Pancreas (tissue), 10 donors: Measurements from ENCODE around the gene DGKI. TPM values are rescaled to one million over a fixed set of nuclear protein-coding genes. Genes with fewer than 3 reads are reported as not detected.

ENCODE experiments used
- ATAC-seq, 4 donors: fragments of 200-7000 bp; cut with Tn5 transposase; one replicate each; pipeline versions ENCODE4 v1.8.0 to v1.9.1; 2020; ENCODE audit warnings: mild to moderate bottlenecking in 4 of 4, moderate library complexity in 4 of 4
- DNase-seq, 6 donors: peaks; one replicate each; pipeline ENCODE4 v3.0.0-alpha.2; 2020
- FAIRE-seq: peaks from 2 replicates; lab custom pipeline; 2012; peaks lifted over from hg19 to GRCh38; lab: Jason Lieb, UNC
- H3K27ac ChIP-seq, 4 donors: fragments of 200-600 bp; sonication (generic); 1 replicate in 3 of 4; 2 replicates in 1 of 4; pipeline versions ENCODE4 v1.5.0 to v1.8.0; 2020
- H3K27me3 ChIP-seq, 4 donors: fragments of 200-600 bp; one replicate each; pipeline ENCODE4 v1.8.0; 2021
- H3K36me3 ChIP-seq, 3 donors: fragments of 200-600 bp; sonication (generic) in 1 of 3; one replicate each; pipeline versions ENCODE4 v1.5.0 to v1.8.0; 2020 to 2021
- H3K4me1 ChIP-seq, 3 donors: fragments of 200-600 bp; one replicate each; pipeline ENCODE4 v1.8.0; 2021
- H3K4me3 ChIP-seq, 4 donors: fragments of 200-600 bp; sonication (generic) in 2 of 4; one replicate each; pipeline versions ENCODE4 v1.5.0 to v1.8.0; 2020 to 2021
- H3K9me3 ChIP-seq, 4 donors: fragments of 200-600 bp; one replicate each; pipeline ENCODE4 v1.8.0; 2021
- WGBS, 2 donors: extraction: QIAGEN DNeasy Blood & Tissue Kit; methylation state at CpG; one replicate each; pipeline ENCODE4 v1.1.7; 2013; 5-methylcytosine and 5-hydroxymethylcytosine counted together
- intact Hi-C, 3 donors: fragments of 100-400 bp; cut with DNase I; formaldehyde crosslinking; loops; one replicate each; pipeline versions ENCODE4 v1.11.1 to v1.14.2; 2022
- polyA plus RNA-seq, 2 donors: library from polyadenylated mRNA; stranded (reverse); fragments of 200-250 nt; gene quantifications; one replicate each; pipeline ENCODE4 v1.2.3, GENCODE V29; 2013
- total RNA-seq, 6 donors: library from RNA; stranded (reverse); fragmentation: NEBNext Ultra II Directional in 4 of 6; extraction: Animal tissue kit (Norgen Biotek cat#: 25700) in 4 of 6; gene quantifications; one replicate each; pipeline versions ENCODE4 v1.2.1 to v1.2.4, GENCODE V29; 2021 to 2023
- TF ChIP-seq, protein P1 (sequence below), 4 donors: fragments of 200-600 bp; sonication (generic) in 3 of 4; IDR thresholded peaks; one replicate each; pipeline versions ENCODE4 v1.5.0 to v1.8.0; 2021; ENCODE audit warnings: antibody characterized with exemption in 4 of 4
- donor health status: healthy with polysubstance abuse.
- donor health status: DM: no; HTN: no; CAD: no; lungs with moderate emphysema.
- donor health status: DM: no; HTN: no; CAD: no.
- donor health status: control.
- donor health status: control.
- donor health status: Bipolar disorder and iron deficiency.
- donor health status: DM: yes; HTN: yes; CAD: no.
- donor health status: DM: no; HTN: no; CAD: no.
- donor health status: DM: no; HTN: no; CAD: no.
- donor health status: DM: yes; HTN: yes; CAD: no.

Gene DGKI
- total and polyA plus RNA-seq, 8 donors: 0.04 to 0.81 (median 0.15) TPM

DNA sequence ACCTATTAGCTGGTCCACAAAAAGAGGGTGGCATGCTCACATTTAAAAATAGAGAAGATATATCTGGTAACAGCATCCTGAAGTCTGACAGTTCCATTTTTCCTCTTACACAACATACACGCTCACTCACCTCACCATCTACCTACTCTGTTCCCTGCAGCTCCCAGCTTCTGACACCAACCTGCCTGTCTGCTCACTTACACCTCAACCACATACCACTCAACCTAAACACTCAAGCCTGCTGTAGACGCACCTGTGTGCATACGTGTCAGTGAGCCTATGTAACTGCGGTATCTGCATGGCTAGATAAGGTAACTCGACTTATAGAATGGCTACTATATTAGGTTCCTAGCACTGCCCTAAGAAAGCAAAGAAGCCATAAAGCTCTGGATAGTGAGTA lies 174.9 kb downstream of the DGKI start:
- FAIRE-seq (no peak), ATAC-seq (no peak)
- 85 to 86% methylated on average over 5 of the region's 5 CpGs for WGBS, 2 donors

GRCh38 chr7:137670222-137671064 lies 176.3 kb downstream of the DGKI start:
- WGBS, 2 donors: 74 to 76% methylated on average over 7 of the region's 7 CpGs
- no peak overlapping the region for H3K27ac ChIP-seq
- TF ChIP-seq, protein P1, sequence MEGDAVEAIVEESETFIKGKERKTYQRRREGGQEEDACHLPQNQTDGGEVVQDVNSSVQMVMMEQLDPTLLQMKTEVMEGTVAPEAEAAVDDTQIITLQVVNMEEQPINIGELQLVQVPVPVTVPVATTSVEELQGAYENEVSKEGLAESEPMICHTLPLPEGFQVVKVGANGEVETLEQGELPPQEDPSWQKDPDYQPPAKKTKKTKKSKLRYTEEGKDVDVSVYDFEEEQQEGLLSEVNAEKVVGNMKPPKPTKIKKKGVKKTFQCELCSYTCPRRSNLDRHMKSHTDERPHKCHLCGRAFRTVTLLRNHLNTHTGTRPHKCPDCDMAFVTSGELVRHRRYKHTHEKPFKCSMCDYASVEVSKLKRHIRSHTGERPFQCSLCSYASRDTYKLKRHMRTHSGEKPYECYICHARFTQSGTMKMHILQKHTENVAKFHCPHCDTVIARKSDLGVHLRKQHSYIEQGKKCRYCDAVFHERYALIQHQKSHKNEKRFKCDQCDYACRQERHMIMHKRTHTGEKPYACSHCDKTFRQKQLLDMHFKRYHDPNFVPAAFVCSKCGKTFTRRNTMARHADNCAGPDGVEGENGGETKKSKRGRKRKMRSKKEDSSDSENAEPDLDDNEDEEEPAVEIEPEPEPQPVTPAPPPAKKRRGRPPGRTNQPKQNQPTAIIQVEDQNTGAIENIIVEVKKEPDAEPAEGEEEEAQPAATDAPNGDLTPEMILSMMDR (IDR thresholded peaks at IDR 0.05): no peak
- DNase-seq (no peak), ATAC-seq (no peak), FAIRE-seq (no peak)
- no peak overlapping the region for H3K4me3 ChIP-seq
- intact Hi-C loops: no loop called here
- H3K4me1 ChIP-seq: no peaks in the 10 kb centered on the region
- H3K27me3 ChIP-seq: peaks cover 0 to 2% (median 0%) of the 10 kb centered on the region in 4 donors
- no peaks in the 10 kb centered on the region for H3K36me3 ChIP-seq
- H3K9me3 ChIP-seq: no peaks in the 10 kb centered on the region

More for the DNA sequence above, 174.9 kb downstream of the DGKI start:
- Histone ChIP-seq H3K27ac (no peak overlapping the region), H3K36me3 (no peaks in the 10 kb centered on the region), H3K27me3 (peaks cover 0 to 2% (median 0%) of the 10 kb centered on the region in 4 donors), H3K4me3 (no peak overlapping the region), H3K4me1 (no peaks in the 10 kb centered on the region), H3K9me3 (no peaks in the 10 kb centered on the region)
- no peak for DNase-seq
- TF ChIP-seq, protein P1 (IDR thresholded peaks at IDR 0.05): no peak
- intact Hi-C loops: no loop called here

DNA sequence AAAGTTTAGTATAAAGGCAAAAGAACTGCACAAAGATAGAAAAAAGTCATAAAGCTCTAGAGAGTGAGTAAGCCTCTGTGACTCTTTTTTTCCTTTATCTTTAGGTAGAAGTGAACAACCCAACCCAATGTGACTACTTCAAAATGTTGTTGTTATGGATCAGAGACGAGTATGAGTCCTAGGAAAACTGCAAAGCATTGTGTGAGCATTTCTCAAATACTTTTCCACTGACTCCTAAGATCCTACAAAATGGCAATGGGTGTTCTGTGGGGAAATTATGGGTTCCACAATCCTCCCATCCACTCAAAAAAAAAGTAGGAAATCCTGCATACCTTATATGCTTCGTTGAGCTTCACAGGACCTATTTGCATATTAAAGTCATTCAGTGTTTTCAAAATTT lies 177.1 kb downstream of the DGKI start:
- no peaks in the 10 kb centered on the region for H3K9me3 ChIP-seq
- ATAC-seq (no peak), DNase-seq (no peak), FAIRE-seq (no peak)
- H3K27me3 ChIP-seq: no peaks in the 10 kb centered on the region
- TF ChIP-seq, protein P1 (IDR thresholded peaks at IDR 0.05): no peak
- intact Hi-C loops: no loop called here
- H3K36me3 ChIP-seq: no peaks in the 10 kb centered on the region
- no peak overlapping the region for H3K27ac ChIP-seq
- 33 to 34% methylated on average over 2 of the region's 2 CpGs for WGBS, 2 donors
- no peak overlapping the region for H3K4me3 ChIP-seq
- H3K4me1 ChIP-seq: no peaks in the 10 kb centered on the region

GRCh38 chr7:137668404-137668803 lies 178.4 kb downstream of the DGKI start:
- Histone ChIP-seq H3K27ac (no peak overlapping the region), H3K4me3 (no peak overlapping the region), H3K36me3 (no peaks in the 10 kb centered on the region), H3K27me3 (no peaks in the 10 kb centered on the region), H3K4me1 (no peaks in the 10 kb centered on the region), H3K9me3 (no peaks in the 10 kb centered on the region)
- no peak for FAIRE-seq
- intact Hi-C loops: no loop called here
- TF ChIP-seq, protein P1 (IDR thresholded peaks at IDR 0.05): no peak
- no peak for ATAC-seq
- 34 to 35% methylated on average over 2 of the region's 2 CpGs for WGBS, 2 donors
- no peak for DNase-seq
